OCI-LY7 (cell line): ENCODE results near the gene SULT1C2. TPM values are rescaled to one million over a fixed set of nuclear protein-coding genes. Genes with fewer than 3 reads are reported as not detected.

Experiments
- BruUV-seq: library from RNA; stranded (reverse); fragments of 400-500 nt; replicated peaks from 2 replicates; lab custom pipeline; 2021; lab: Mats Ljungman, UMichigan
- CTCF ChIA-PET: fragments of 300-600 bp; sonication (Branson Sonifier 250); formaldehyde crosslinking; loops from one replicate; lab custom pipeline; 2022; ENCODE audit warnings: antibody characterized with exemption; ENCODE audit not compliant: unreplicated experiment; lab: Charles Lee
- POLR2A ChIA-PET: fragments of 300-600 bp; sonication (Branson Sonifier 250); formaldehyde crosslinking; loops from one replicate; lab custom pipeline; 2022; ENCODE audit warnings: antibody characterized with exemption; lab: Charles Lee
- DNase-seq: peaks from one replicate; pipeline ENCODE4 v3.0.0-alpha.2; 2015; ENCODE audit warnings: low spot score
- H2AFZ ChIP-seq: fragments of 200-600 bp; sonication (generic), shearing (Covaris generic); 2 replicates; pipeline ENCODE4 v1.6.1; 2014; ENCODE audit warnings: mild to moderate bottlenecking, antibody characterized with exemption, low read length, moderate library complexity
- H3K27ac ChIP-seq: fragments of 200-600 bp; sonication (generic); 2 replicates; pipeline ENCODE4 v1.5.1; 2014; ENCODE audit warnings: mixed run types, low read depth, mild to moderate bottlenecking, moderate library complexity, low read length, inconsistent platforms; ENCODE audit not compliant: poor library complexity, severe bottlenecking
- H3K36me3 ChIP-seq: fragments of 200-600 bp; sonication (generic); 2 replicates; pipeline ENCODE4 v1.6.1; 2014; ENCODE audit warnings: mild to moderate bottlenecking, antibody characterized with exemption, low read length, moderate library complexity, mixed read lengths; ENCODE audit not compliant: insufficient read depth
- H3K4me1 ChIP-seq: fragments of 200-600 bp; sonication (generic); 2 replicates; pipeline ENCODE4 v1.5.1; 2014; ENCODE audit warnings: mild to moderate bottlenecking, low read length; ENCODE audit not compliant: insufficient read depth, poor library complexity, severe bottlenecking
- H3K4me2 ChIP-seq: fragments of 200-600 bp; sonication (generic); 2 replicates; pipeline ENCODE4 v1.6.1; 2014; ENCODE audit warnings: mild to moderate bottlenecking, low read length
- H3K4me3 ChIP-seq: fragments of 200-600 bp; sonication (generic); 2 replicates; pipeline ENCODE4 v1.5.1; 2014; ENCODE audit warnings: mild to moderate bottlenecking, low read depth, low read length; ENCODE audit not compliant: poor library complexity, severe bottlenecking
- H3K79me2 ChIP-seq: fragments of 200-600 bp; sonication (generic); 2 replicates; pipeline ENCODE4 v1.6.1; 2016; ENCODE audit warnings: low read depth, mild to moderate bottlenecking, low read length, moderate library complexity, mixed read lengths; ENCODE audit not compliant: insufficient read depth
- H3K9me2 ChIP-seq: fragments of 200-600 bp; sonication (generic); 2 replicates; pipeline ENCODE4 v1.6.1; 2016; ENCODE audit warnings: mild to moderate bottlenecking, low read length, mixed read lengths; ENCODE audit not compliant: insufficient read depth
- H3K9me3 ChIP-seq: fragments of 200-600 bp; sonication (generic); 2 replicates; pipeline ENCODE4 v1.6.1; 2014; ENCODE audit warnings: mild to moderate bottlenecking, mixed run types, low read length, mixed read lengths
- H4K20me1 ChIP-seq: fragments of 200-600 bp; sonication (generic); 2 replicates; pipeline ENCODE4 v1.6.1; 2014; ENCODE audit warnings: mild to moderate bottlenecking, antibody characterized with exemption, low read length, moderate library complexity, mixed read lengths; ENCODE audit not compliant: insufficient read depth
- EZH2phosphoT487 ChIP-seq: fragments of 200-600 bp; sonication (generic); IDR thresholded peaks from 2 replicates; pipeline ENCODE4 v1.6.1; 2018; ENCODE audit warnings: low read depth, borderline replicate concordance, mild to moderate bottlenecking, mixed run types, antibody characterized with exemption, low read length, moderate library complexity, mixed read lengths
- intact Hi-C: fragments of 100-400 bp; cut with micrococcal nuclease; formaldehyde crosslinking; loops from one replicate; pipeline ENCODE4 v1.10.0; 2022; ENCODE audit not compliant: unreplicated experiment
- total RNA-seq, 2 experiments: library from RNA; depleted of rRNA in 1 of 2; stranded (reverse); fragments of >200 nt in 1 of 2; shearing (Covaris generic) in 1 of 2; gene quantifications; 2 replicates each; pipeline ENCODE4 v1.2.3, GENCODE V29; 2014 to 2022
- TF ChIP-seq, protein P1 (sequence below): fragments of 200-600 bp; sonication (generic); conservative IDR thresholded peaks from 2 replicates; pipeline ENCODE4 v1.5.1; 2014; ENCODE audit warnings: mild to moderate bottlenecking, antibody characterized with exemption, low read length, moderate library complexity, mixed read lengths

SULT1C2 gene
- total RNA-seq, 2 experiments from 2014 or later: not detected

DNA sequence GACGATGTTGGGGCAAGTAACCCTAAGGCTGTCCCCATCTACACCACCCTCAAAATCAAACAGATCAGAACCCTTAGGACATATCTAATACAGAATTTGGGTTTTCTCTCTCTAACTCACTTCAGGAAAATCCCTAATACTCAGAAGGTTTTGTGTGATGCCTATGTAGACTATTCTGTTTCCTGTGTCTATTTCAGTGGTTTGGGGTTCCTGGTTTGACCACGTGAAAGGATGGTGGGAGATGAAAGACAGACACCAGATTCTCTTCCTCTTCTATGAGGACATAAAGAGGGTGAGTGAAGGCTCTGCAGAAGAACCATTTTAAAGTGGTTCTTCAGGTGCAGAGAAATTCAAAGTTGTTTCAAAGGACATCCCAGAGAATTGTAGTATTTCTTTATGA lies 16.3 kb downstream of the SULT1C2 start:
- Histone ChIP-seq H3K79me2 (no peaks in the 10 kb centered on the region), H3K9me2 (no peaks in the 10 kb centered on the region), H3K9me3 (no peaks in the 10 kb centered on the region), H3K4me1 (no peaks in the 10 kb centered on the region), H3K4me3 (no peak overlapping the region), H3K4me2 (no peak overlapping the region), H4K20me1 (no peaks in the 10 kb centered on the region), H3K27ac (no peak overlapping the region), H2AFZ (no peak overlapping the region), H3K36me3 (no peaks in the 10 kb centered on the region)
- DNase-seq: no peak
- CTCF ChIA-PET: no interaction called here
- intact Hi-C loops: no loop called here
- no peak for TF ChIP-seq EZH2phosphoT487
- TF ChIP-seq, protein P1, sequence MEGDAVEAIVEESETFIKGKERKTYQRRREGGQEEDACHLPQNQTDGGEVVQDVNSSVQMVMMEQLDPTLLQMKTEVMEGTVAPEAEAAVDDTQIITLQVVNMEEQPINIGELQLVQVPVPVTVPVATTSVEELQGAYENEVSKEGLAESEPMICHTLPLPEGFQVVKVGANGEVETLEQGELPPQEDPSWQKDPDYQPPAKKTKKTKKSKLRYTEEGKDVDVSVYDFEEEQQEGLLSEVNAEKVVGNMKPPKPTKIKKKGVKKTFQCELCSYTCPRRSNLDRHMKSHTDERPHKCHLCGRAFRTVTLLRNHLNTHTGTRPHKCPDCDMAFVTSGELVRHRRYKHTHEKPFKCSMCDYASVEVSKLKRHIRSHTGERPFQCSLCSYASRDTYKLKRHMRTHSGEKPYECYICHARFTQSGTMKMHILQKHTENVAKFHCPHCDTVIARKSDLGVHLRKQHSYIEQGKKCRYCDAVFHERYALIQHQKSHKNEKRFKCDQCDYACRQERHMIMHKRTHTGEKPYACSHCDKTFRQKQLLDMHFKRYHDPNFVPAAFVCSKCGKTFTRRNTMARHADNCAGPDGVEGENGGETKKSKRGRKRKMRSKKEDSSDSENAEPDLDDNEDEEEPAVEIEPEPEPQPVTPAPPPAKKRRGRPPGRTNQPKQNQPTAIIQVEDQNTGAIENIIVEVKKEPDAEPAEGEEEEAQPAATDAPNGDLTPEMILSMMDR: no peak
- no TSS peak for BruUV-seq
- POLR2A ChIA-PET: no interaction called here

DNA sequence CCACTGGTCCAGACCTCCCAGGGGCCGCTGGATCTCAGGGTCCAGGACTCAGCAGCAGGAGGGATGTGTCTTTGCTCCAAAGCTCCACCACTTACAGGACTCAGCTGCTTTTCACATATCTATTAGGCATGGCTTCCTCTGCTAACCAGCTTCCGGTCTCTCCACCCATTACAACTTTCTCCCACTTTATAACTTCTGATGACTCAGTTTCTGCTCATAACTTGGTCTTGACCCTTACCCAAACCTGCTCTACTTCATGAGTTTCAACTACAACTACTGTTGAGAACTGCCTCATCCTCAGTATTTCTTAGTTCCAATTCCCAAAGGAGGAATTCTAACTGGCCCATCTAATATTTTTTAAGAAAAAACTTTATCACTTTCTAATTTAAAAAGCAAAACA lies 17.2 kb downstream of the SULT1C2 start:
- Histone ChIP-seq H3K9me2 (no peaks in the 10 kb centered on the region), H3K4me3 (no peak overlapping the region), H3K27ac (no peak overlapping the region), H3K36me3 (no peaks in the 10 kb centered on the region), H3K79me2 (no peaks in the 10 kb centered on the region), H2AFZ (no peak overlapping the region), H3K4me2 (no peak overlapping the region), H3K4me1 (no peaks in the 10 kb centered on the region), H4K20me1 (no peaks in the 10 kb centered on the region), H3K9me3 (no peaks in the 10 kb centered on the region)
- DNase-seq: no peak
- POLR2A ChIA-PET: no interaction called here
- no peak for TF ChIP-seq EZH2phosphoT487
- TF ChIP-seq, protein P1: no peak
- no TSS peak for BruUV-seq
- CTCF ChIA-PET: no interaction called here
- intact Hi-C loops: no loop called here

DNA sequence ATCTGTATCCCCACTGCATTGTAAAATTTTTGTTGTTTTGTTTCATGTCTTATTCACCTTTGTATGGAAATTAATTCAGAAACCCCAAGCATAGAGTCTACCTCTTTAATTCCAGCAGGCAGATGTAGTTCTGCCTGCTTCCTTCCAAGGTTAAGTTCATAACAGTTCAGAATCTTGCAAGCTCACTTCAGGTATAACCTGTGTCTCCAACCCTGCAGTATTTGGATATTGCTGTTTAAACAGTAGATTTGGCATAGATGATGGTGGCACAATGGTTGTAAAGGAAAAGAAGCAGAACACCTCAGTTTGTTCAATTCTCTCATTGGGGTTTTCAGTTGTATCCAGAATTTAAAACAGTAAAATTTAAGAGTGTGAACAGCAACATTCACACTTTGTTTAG lies 21.2 kb downstream of the SULT1C2 start:
- H2AFZ ChIP-seq: no peak overlapping the region
- H3K4me1 ChIP-seq: no peaks in the 10 kb centered on the region
- H4K20me1 ChIP-seq: no peaks in the 10 kb centered on the region
- CTCF ChIA-PET: no interaction called here
- no peaks in the 10 kb centered on the region for H3K36me3 ChIP-seq
- H3K79me2 ChIP-seq: no peaks in the 10 kb centered on the region
- no peak for DNase-seq
- intact Hi-C loops: no loop called here
- H3K9me3 ChIP-seq: no peaks in the 10 kb centered on the region
- no TSS peak for BruUV-seq
- H3K4me3 ChIP-seq: no peak overlapping the region
- POLR2A ChIA-PET: no interaction called here
- TF ChIP-seq, protein P1: no peak
- no peak for TF ChIP-seq EZH2phosphoT487
- H3K4me2 ChIP-seq: no peak overlapping the region
- no peak overlapping the region for H3K27ac ChIP-seq
- no peaks in the 10 kb centered on the region for H3K9me2 ChIP-seq
